HepG2 (cell line): Measurements from ENCODE around the gene ZNF341. TPM values are rescaled to one million over a fixed set of nuclear protein-coding genes. Genes with fewer than 3 reads are reported as not detected.
A peak's percentile ranks its signal among the peaks of the same experiment; 100 is the strongest.

Experiments used
- ATAD3A ChIP-seq: sonication (generic); formaldehyde crosslinking; IDR thresholded peaks from 2 replicates; pipeline ENCODE4 v1.4.0; 2020; ENCODE audit warnings: missing genetic modification reagents
- ATF7 ChIP-seq, 2 experiments: fragments of 450-650 bp in 1 of 2; sonication (generic) in 1 of 2; formaldehyde crosslinking in 1 of 2; IDR thresholded peaks; 2 replicates each; pipeline versions ENCODE4 v1.4.0 to v1.6.1; 2016 to 2020; ENCODE audit warnings: antibody characterized with exemption in 1 of 2, mild to moderate bottlenecking in 1 of 2, missing genetic modification reagents in 1 of 2
- CEBPB ChIP-seq: IDR thresholded peaks from 2 replicates; pipeline ENCODE4 v1.6.1; 2011; ENCODE audit warnings: low read depth, low read length, improper control_type of control experiment, borderline replicate concordance
- FOXA3 ChIP-seq: IDR thresholded peaks from 2 replicates; pipeline ENCODE4 v1.6.1; 2016; ENCODE audit warnings: missing genetic modification reagents, missing compliant biosample characterization
- HDAC6 ChIP-seq: fragments of 200-600 bp; sonication (generic); IDR thresholded peaks from 2 replicates; pipeline ENCODE4 v1.7.0; 2017; ENCODE audit warnings: mild to moderate bottlenecking, antibody characterized with exemption, low read length, low read depth
- HNRNPK ChIP-seq: fragments of 200-400 bp; formaldehyde crosslinking; IDR thresholded peaks from 2 replicates; pipeline ENCODE4 v1.6.1; 2018; ENCODE audit warnings: low read length, low read depth, moderate library complexity, mild to moderate bottlenecking; ENCODE audit not compliant: poor library complexity, severe bottlenecking
- NFKBIZ ChIP-seq: IDR thresholded peaks from 2 replicates; pipeline ENCODE4 v1.6.1; 2018; ENCODE audit warnings: missing genetic modification reagents, missing compliant biosample characterization
- NFYB ChIP-seq: sonication (generic); formaldehyde crosslinking; IDR thresholded peaks from 2 replicates; pipeline ENCODE4 v1.4.0; 2020; ENCODE audit warnings: missing genetic modification reagents
- PAF1 ChIP-seq: IDR thresholded peaks from 2 replicates; pipeline ENCODE4 v1.6.1; 2016; ENCODE audit warnings: missing genetic modification reagents, missing compliant biosample characterization
- PPARG ChIP-seq: conservative IDR thresholded peaks from 2 replicates; pipeline ENCODE4 v1.6.1; 2016; ENCODE audit warnings: missing biosample characterization, missing genetic modification reagents
- RFX3 ChIP-seq: IDR thresholded peaks from 2 replicates; pipeline ENCODE4 v1.6.1; 2016; ENCODE audit warnings: missing biosample characterization, missing genetic modification reagents
- RORA ChIP-seq: sonication (generic); formaldehyde crosslinking; IDR thresholded peaks from 2 replicates; pipeline ENCODE4 v1.5.0; 2020; ENCODE audit warnings: mild to moderate bottlenecking, missing genetic modification reagents, moderate library complexity
- SKI ChIP-seq: fragments of 450-650 bp; IDR thresholded peaks from one replicate; pipeline ENCODE4 v1.6.1; 2018; ENCODE audit warnings: mild to moderate bottlenecking; ENCODE audit not compliant: partially characterized antibody
- SMARCE1 ChIP-seq: fragments of 450-650 bp; IDR thresholded peaks from 2 replicates; pipeline ENCODE4 v1.6.1; 2017; ENCODE audit warnings: borderline replicate concordance
- XBP1 ChIP-seq: sonication (generic); formaldehyde crosslinking; IDR thresholded peaks from 2 replicates; pipeline ENCODE4 v1.5.0; 2020; ENCODE audit warnings: missing genetic modification reagents
- YY1 ChIP-seq: IDR thresholded peaks from 2 replicates; pipeline ENCODE4 v1.6.1; 2011; ENCODE audit warnings: low read length, low read depth, moderate library complexity, mild to moderate bottlenecking; ENCODE audit not compliant: insufficient read depth, insufficient replicate concordance
- ZNF296 ChIP-seq: sonication (generic); formaldehyde crosslinking; conservative IDR thresholded peaks from 2 replicates; pipeline ENCODE4 v1.5.0; 2020; ENCODE audit warnings: mild to moderate bottlenecking, missing genetic modification reagents
- ZNF564 ChIP-seq: sonication (generic); formaldehyde crosslinking; IDR thresholded peaks from 2 replicates; pipeline ENCODE4 v1.8.1; 2023; ENCODE audit warnings: mild to moderate bottlenecking, missing genetic modification reagents
- ZNF790 ChIP-seq: sonication (generic); formaldehyde crosslinking; IDR thresholded peaks from 2 replicates; pipeline ENCODE4 v1.8.0; 2022; ENCODE audit warnings: missing genetic modification reagents, mild to moderate bottlenecking, borderline replicate concordance
- polyA plus RNA-seq, 8 experiments: library from polyadenylated mRNA; depleted of rRNA in 3 of 8; stranded (reverse) in 7 of 8; unstranded in 1 of 8; fragments of >200 nt; fragmentation: Illumina TruSeq in 4 of 8; extraction: Trizol in 4 of 8; gene quantifications; 2 replicates each; pipeline versions ENCODE4 v1.2.1 to v1.2.3, GENCODE V29; 2011 to 2016; ENCODE audit warnings: low read depth in 4 of 8, missing spikeins in 1 of 8, mixed read lengths in 1 of 8; ENCODE audit not compliant: insufficient read depth in 1 of 8
- total RNA-seq, 5 experiments: library from RNA; depleted of rRNA; stranded (reverse); fragments of >200 nt; fragmentation: Illumina TruSeq; extraction: Trizol; gene quantifications; 2 replicates each; pipeline ENCODE4 v1.2.3, GENCODE V29; 2016; ENCODE audit warnings: low read depth in 1 of 5
- TF ChIP-seq, protein P1 (sequence below): IDR thresholded peaks from 2 replicates; pipeline ENCODE4 v1.6.1; 2012; ENCODE audit warnings: low read depth, low read length, improper control_type of control experiment
- TF ChIP-seq, protein P2 (sequence below): sonication (generic); formaldehyde crosslinking; IDR thresholded peaks from one replicate; pipeline ENCODE4 v1.5.1; 2020; ENCODE audit warnings: mild to moderate bottlenecking, missing genetic modification reagents; ENCODE audit errors: not compliant biosample characterization
- TF ChIP-seq, protein P3 (sequence below): IDR thresholded peaks from 2 replicates; pipeline ENCODE4 v1.6.1; 2016; ENCODE audit warnings: missing genetic modification reagents, missing compliant biosample characterization

ZNF341 gene
- total and polyA plus RNA-seq, 2 of the 13 experiments (the other 11 are each of a cell fraction or from before 2014, with no cell fraction given): 1.1 to 2.2 TPM

DNA sequence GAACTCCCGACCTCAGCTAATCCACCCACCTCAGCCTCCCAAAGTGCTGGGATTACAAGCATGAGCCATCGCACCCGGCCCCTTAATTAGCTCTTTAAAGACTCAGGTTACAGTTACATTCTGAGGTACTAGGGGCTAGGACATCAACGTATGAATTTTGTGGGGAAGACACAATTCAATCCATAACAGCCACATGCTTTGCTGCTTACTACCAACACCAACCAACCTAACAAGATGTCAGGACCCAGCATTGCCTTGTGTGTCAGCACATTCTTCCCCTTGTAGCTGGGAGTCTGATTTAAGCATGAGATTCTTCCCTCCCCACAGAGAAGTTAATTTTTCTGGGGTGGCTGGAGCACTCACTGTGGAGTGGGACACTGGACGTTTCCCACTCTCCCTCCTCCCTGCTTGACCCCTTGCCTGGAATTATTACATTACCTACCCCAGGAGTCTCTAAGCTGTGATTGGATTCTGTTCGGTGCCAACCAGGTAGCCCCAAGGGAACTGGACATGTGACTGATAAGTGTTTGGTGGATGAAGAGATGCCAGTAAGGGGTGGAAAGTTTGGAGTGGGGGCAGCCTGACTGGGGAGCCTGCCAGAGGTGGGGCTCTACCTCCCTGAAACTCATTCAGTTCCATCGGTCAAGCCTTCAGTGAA is 6.1 kb upstream of the ZNF341 start (continued):
- TF ChIP-seq ATF7 (IDR thresholded peaks at IDR 0.05) (no peak), ATF7 (CRISPR knock-in tag; IDR thresholded peaks at IDR 0.05) (no peak), NFYB (CRISPR knock-in tag) (no peak), XBP1 (CRISPR knock-in tag) (no peak), YY1 (no peak), HDAC6 (no peak), ZNF296 (CRISPR knock-in tag) (no peak), CEBPB (no peak), SKI (no peak), RORA (CRISPR knock-in tag) (no peak), PPARG (CRISPR knock-in tag) (no peak), FOXA3 (CRISPR knock-in tag) (no peak), ZNF790 (CRISPR knock-in tag) (no peak), HNRNPK (no peak), NFKBIZ (CRISPR knock-in tag) (no peak), SMARCE1 (no peak), RFX3 (CRISPR knock-in tag) (no peak), ATAD3A (CRISPR knock-in tag) (no peak), PAF1 (CRISPR knock-in tag) (no peak), ZNF564 (CRISPR knock-in tag) (no peak)
- TF ChIP-seq, protein P1, sequence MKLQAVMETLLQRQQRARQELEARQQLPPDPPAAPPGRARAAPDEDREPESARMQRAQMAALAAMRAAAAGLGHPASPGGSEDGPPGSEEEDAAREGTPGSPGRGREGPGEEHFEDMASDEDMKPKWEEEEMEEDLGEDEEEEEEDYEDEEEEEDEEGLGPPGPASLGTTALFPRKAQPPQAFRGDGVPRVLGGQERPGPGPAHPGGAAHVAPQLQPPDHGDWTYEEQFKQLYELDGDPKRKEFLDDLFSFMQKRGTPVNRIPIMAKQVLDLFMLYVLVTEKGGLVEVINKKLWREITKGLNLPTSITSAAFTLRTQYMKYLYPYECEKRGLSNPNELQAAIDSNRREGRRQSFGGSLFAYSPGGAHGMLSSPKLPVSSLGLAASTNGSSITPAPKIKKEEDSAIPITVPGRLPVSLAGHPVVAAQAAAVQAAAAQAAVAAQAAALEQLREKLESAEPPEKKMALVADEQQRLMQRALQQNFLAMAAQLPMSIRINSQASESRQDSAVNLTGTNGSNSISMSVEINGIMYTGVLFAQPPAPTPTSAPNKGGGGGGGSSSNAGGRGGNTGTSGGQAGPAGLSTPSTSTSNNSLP: no peak
- TF ChIP-seq, protein P2, sequence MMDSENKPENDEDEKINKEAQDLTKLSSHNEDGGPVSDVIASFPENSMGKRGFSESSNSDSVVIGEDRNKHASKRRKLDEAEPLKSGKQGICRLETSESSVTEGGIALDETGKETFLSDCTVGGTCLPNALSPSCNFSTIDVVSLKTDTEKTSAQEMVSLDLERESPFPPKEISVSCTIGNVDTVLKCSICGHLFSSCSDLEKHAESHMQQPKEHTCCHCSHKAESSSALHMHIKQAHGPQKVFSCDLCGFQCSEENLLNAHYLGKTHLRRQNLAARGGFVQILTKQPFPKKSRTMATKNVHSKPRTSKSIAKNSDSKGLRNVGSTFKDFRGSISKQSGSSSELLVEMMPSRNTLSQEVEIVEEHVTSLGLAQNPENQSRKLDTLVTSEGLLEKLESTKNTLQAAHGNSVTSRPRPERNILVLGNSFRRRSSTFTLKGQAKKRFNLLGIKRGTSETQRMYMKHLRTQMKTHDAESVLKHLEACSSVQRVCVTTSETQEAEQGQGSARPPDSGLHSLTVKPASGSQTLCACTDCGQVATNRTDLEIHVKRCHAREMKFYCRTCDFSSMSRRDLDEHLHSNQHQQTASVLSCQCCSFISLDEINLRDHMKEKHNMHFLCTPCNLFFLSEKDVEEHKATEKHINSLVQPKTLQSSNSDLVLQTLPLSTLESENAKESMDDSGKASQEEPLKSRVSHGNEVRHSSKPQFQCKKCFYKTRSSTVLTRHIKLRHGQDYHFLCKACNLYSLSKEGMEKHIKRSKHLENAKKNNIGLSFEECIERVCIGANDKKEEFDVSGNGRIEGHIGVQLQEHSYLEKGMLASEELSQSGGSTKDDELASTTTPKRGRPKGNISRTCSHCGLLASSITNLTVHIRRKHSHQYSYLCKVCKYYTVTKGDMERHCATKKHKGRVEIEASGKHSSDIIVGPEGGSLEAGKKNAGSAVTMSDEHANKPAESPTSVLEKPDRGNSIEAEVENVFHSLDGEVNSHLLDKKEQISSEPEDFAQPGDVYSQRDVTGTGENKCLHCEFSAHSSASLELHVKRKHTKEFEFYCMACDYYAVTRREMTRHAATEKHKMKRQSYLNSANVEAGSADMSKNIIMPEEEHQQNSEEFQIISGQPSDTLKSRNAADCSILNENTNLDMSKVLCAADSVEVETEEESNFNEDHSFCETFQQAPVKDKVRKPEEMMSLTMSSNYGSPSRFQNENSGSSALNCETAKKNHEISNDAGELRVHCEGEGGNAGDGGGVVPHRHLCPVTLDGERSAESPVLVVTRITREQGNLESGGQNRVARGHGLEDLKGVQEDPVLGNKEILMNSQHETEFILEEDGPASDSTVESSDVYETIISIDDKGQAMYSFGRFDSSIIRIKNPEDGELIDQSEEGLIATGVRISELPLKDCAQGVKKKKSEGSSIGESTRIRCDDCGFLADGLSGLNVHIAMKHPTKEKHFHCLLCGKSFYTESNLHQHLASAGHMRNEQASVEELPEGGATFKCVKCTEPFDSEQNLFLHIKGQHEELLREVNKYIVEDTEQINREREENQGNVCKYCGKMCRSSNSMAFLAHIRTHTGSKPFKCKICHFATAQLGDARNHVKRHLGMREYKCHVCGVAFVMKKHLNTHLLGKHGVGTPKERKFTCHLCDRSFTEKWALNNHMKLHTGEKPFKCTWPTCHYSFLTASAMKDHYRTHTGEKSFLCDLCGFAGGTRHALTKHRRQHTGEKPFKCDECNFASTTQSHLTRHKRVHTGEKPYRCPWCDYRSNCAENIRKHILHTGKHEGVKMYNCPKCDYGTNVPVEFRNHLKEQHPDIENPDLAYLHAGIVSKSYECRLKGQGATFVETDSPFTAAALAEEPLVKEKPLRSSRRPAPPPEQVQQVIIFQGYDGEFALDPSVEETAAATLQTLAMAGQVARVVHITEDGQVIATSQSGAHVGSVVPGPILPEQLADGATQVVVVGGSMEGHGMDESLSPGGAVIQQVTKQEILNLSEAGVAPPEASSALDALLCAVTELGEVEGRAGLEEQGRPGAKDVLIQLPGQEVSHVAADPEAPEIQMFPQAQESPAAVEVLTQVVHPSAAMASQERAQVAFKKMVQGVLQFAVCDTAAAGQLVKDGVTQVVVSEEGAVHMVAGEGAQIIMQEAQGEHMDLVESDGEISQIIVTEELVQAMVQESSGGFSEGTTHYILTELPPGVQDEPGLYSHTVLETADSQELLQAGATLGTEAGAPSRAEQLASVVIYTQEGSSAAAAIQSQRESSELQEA (CRISPR knock-in tag): peak; percentile 31
- TF ChIP-seq, protein P3, sequence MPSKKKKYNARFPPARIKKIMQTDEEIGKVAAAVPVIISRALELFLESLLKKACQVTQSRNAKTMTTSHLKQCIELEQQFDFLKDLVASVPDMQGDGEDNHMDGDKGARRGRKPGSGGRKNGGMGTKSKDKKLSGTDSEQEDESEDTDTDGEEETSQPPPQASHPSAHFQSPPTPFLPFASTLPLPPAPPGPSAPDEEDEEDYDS (CRISPR knock-in tag): no peak
